ENCODE data around the gene DOCK8. TPM values are rescaled to one million over a fixed set of nuclear protein-coding genes. Genes with fewer than 3 reads are reported as not detected.

The DOCK8 gene
- total RNA-seq, 1 experiment from 2014 or later, result 0.37 TPM

GRCh38 chr9:363274-363612 lies 148.6 kb downstream of the DOCK8 start:
- no TSS peak for BruUV-seq (replicated peaks)
- CTCF ChIA-PET, result no interaction called here

More at GRCh38 chr9:363274-363612, 148.6 kb downstream of the DOCK8 start:
- H4K20me1 ChIP-seq (ENCODE audit: insufficient read depth), result no peaks in the 10 kb centered on the region
- ATAC-seq (no peak), DNase-seq (ENCODE audit: low read depth, low spot score) (no peak)
- H2AFZ ChIP-seq (ENCODE audit: low read depth, low read length, poor library complexity, severe bottlenecking), result no peak overlapping the region
- intact Hi-C loops (cut with micrococcal nuclease), result no loop called here
- RAD21 ChIA-PET (ENCODE audit: low non-redundant PET in 1 of 2, low total read pairs in 2 of 2, uncharacterized antibody in 2 of 2, unreplicated experiment in 2 of 2), result no interaction called here
- POLR2A ChIA-PET, result no interaction called here
- no peaks in the 10 kb centered on the region for H3K4me1 ChIP-seq (ENCODE audit: control insufficient read depth in 1 of 2, insufficient read depth in 2 of 2, low read length in 2 of 2)
- no peaks in the 10 kb centered on the region for H3K9me2 ChIP-seq (ENCODE audit: insufficient read depth)
- H3K9me3 ChIP-seq (ENCODE audit: control insufficient read depth in 1 of 2, insufficient read depth in 1 of 2, low read depth in 1 of 2, low read length in 2 of 2), result no peaks in the 10 kb centered on the region
- no peak overlapping the region for H3K27ac ChIP-seq (ENCODE audit: low read depth, low read length)
- H3K79me2 ChIP-seq (ENCODE audit: insufficient read depth, low read length), result no peaks in the 10 kb centered on the region
- no peaks in the 10 kb centered on the region for H3K27me3 ChIP-seq (ENCODE audit: insufficient read depth, low read length)
- H3K36me3 ChIP-seq (ENCODE audit: control insufficient read depth in 1 of 2, insufficient read depth in 2 of 2, low read length in 2 of 2), result no peaks in the 10 kb centered on the region
- H3K4me2 ChIP-seq (ENCODE audit: low read length), result no peak overlapping the region
- TF ChIP-seq SRF (IDR thresholded peaks at IDR 0.05; ENCODE audit: low read depth) (no peak), EGR1 (IDR thresholded peaks at IDR 0.05; ENCODE audit: low read depth) (no peak), CEBPB (IDR thresholded peaks at IDR 0.05; ENCODE audit: low read depth) (no peak), TCF7L2 (IDR thresholded peaks at IDR 0.05; ENCODE audit: borderline replicate concordance, extremely low read depth, insufficient read depth, insufficient read length) (no peak), ZNF274 (IDR thresholded peaks at IDR 0.05; ENCODE audit: low read depth, low read length) (no peak), REST (IDR thresholded peaks at IDR 0.05; ENCODE audit: low read depth) (no peak)
- H3K9ac ChIP-seq (ENCODE audit: low read length), result no peak overlapping the region
- H3K4me3 ChIP-seq (replicated peaks in 1 of 2; ENCODE audit: low read depth in 1 of 2, low read length in 2 of 2), result no peak overlapping the region

Measured in HCT116 (cell line).